Neural progenitor cell (in vitro differentiated cells): Measurements from ENCODE around the gene SLC22A23. TPM values are rescaled to one million over a fixed set of nuclear protein-coding genes. Genes with fewer than 3 reads are reported as not detected.

Experiments
- DNase-seq: peaks from one replicate; pipeline ENCODE4 v3.0.0-alpha.2; 2016; ENCODE audit warnings: low spot score
- H2AFZ ChIP-seq: fragments of 200-600 bp; sonication (generic); replicated peaks from 2 replicates; pipeline ENCODE4 v1.6.1; 2016; ENCODE audit warnings: antibody characterized with exemption
- H3F3A ChIP-seq: fragments of 200-600 bp; sonication (generic); 2 replicates; pipeline ENCODE4 v1.6.1; 2016; ENCODE audit warnings: antibody characterized with exemption, low read depth
- H3K27ac ChIP-seq: fragments of 200-600 bp; sonication (generic); 2 replicates; pipeline ENCODE4 v1.5.1; 2016; ENCODE audit warnings: mild to moderate bottlenecking
- H3K27me3 ChIP-seq: fragments of 200-600 bp; sonication (generic); 2 replicates; pipeline ENCODE4 v1.6.1; 2016; ENCODE audit warnings: mild to moderate bottlenecking, moderate library complexity
- H3K36me3 ChIP-seq: fragments of 200-600 bp; sonication (generic); 2 replicates; pipeline ENCODE4 v1.5.1; 2016
- H3K4me1 ChIP-seq: fragments of 200-600 bp; sonication (generic); 2 replicates; pipeline ENCODE4 v1.6.1; 2016; ENCODE audit warnings: mixed run types
- H3K4me2 ChIP-seq: fragments of 200-600 bp; sonication (generic); 2 replicates; pipeline ENCODE4 v1.6.1; 2016
- H3K4me3 ChIP-seq: fragments of 200-600 bp; sonication (generic); 2 replicates; pipeline ENCODE4 v1.5.1; 2016
- H3K79me2 ChIP-seq: fragments of 200-600 bp; sonication (generic); 2 replicates; pipeline ENCODE4 v1.6.1; 2016; ENCODE audit warnings: low read depth
- H3K9ac ChIP-seq: fragments of 200-600 bp; sonication (generic); 2 replicates; pipeline ENCODE4 v1.6.1; 2016
- H3K9me3 ChIP-seq: fragments of 200-600 bp; sonication (generic); 2 replicates; pipeline ENCODE4 v1.5.1; 2016; ENCODE audit warnings: low read depth
- H4K20me1 ChIP-seq: fragments of 200-600 bp; sonication (generic); 2 replicates; pipeline ENCODE4 v1.6.1; 2016; ENCODE audit warnings: low read depth
- H3K27ac Mint-ChIP-seq: 3 replicates; pipeline ENCODE4 v1.8.0; 2021; ENCODE audit warnings: mixed read lengths
- H3K27me3 Mint-ChIP-seq: 2 replicates; pipeline ENCODE4 v1.8.0; 2022; ENCODE audit warnings: low read depth, mild to moderate bottlenecking, inconsistent platforms, moderate library complexity, mixed read lengths; ENCODE audit not compliant: insufficient read depth
- H3K36me3 Mint-ChIP-seq: 3 replicates; pipeline ENCODE4 v1.8.0; 2021; ENCODE audit warnings: mixed read lengths
- H3K4me1 Mint-ChIP-seq: 3 replicates; pipeline ENCODE4 v1.8.0; 2021; ENCODE audit warnings: mixed read lengths
- H3K4me3 Mint-ChIP-seq: 3 replicates; pipeline ENCODE4 v1.8.0; 2021; ENCODE audit warnings: mild to moderate bottlenecking, moderate library complexity, mixed read lengths
- H3K9me3 Mint-ChIP-seq: 3 replicates; pipeline ENCODE4 v1.8.0; 2020; ENCODE audit warnings: mixed read lengths
- CTCF ChIP-seq: fragments of 200-600 bp; sonication (generic); IDR thresholded peaks from 2 replicates; pipeline ENCODE4 v1.5.1; 2017; ENCODE audit warnings: antibody characterized with exemption, mild to moderate bottlenecking
- EZH2 ChIP-seq: fragments of 200-600 bp; sonication (generic); IDR thresholded peaks from 2 replicates; pipeline ENCODE4 v1.6.1; 2017; ENCODE audit warnings: antibody characterized with exemption, mild to moderate bottlenecking, moderate library complexity
- EZH2phosphoT487 ChIP-seq: fragments of 200-600 bp; sonication (generic); IDR thresholded peaks from 2 replicates; pipeline ENCODE4 v1.6.1; 2017; ENCODE audit warnings: antibody characterized with exemption
- total RNA-seq: library from RNA; depleted of rRNA; stranded (reverse); fragments of >200 nt; gene quantifications from 2 replicates; pipeline ENCODE4 v1.2.3, GENCODE V29; 2015; ENCODE audit warnings: low replicate concordance

The SLC22A23 gene
- total RNA-seq, 1 donor from 2014 or later = 0.99 TPM

- Histone ChIP-seq H3K4me3 (no peak overlapping the region), H3K9ac (no peak overlapping the region), H4K20me1 (no peaks in the 10 kb centered on the region), H3K4me2 (peak overlapping the region; percentile 69), H3K36me3 (no peaks in the 10 kb centered on the region), H3K79me2 (no peaks in the 10 kb centered on the region), H3F3A (no peaks in the 10 kb centered on the region), H3K27me3 (no peaks in the 10 kb centered on the region), H3K27ac (no peak overlapping the region), H3K4me1 (peaks cover 13% of the 10 kb centered on the region), H3K9me3 (no peaks in the 10 kb centered on the region), H2AFZ (no peak overlapping the region)
- peaks cover 7% of the 10 kb centered on the region for H3K27me3 Mint-ChIP-seq
- TF ChIP-seq EZH2 (no peak), EZH2phosphoT487 (no peak), CTCF (no peak)
- DNase-seq = peak; percentile 29
- peak overlapping the region; percentile 16 for H3K4me3 Mint-ChIP-seq
- H3K4me1 Mint-ChIP-seq = peaks cover 43% of the 10 kb centered on the region
- peaks cover 11% of the 10 kb centered on the region for H3K9me3 Mint-ChIP-seq
- H3K27ac Mint-ChIP-seq = peak overlapping the region; percentile 78
- peaks cover 42% of the 10 kb centered on the region for H3K36me3 Mint-ChIP-seq
These were observed 12.4 kb downstream of the SLC22A23 start for GRCh38 chr6:3444276-3445088.

- H3K27me3 ChIP-seq = no peaks in the 10 kb centered on the region
- Mint-ChIP-seq H3K9me3 (peaks cover 4% of the 10 kb centered on the region), H3K27me3 (peaks cover 7% of the 10 kb centered on the region), H3K4me1 (peaks cover 43% of the 10 kb centered on the region), H3K36me3 (peaks cover 35% of the 10 kb centered on the region), H3K27ac (no peak overlapping the region), H3K4me3 (no peak overlapping the region)
- H3K27ac ChIP-seq = no peak overlapping the region
- H3K36me3 ChIP-seq = no peaks in the 10 kb centered on the region
- no peaks in the 10 kb centered on the region for H4K20me1 ChIP-seq
- H3K9ac ChIP-seq = no peak overlapping the region
- peaks cover 16% of the 10 kb centered on the region for H3K4me1 ChIP-seq
- no peaks in the 10 kb centered on the region for H3F3A ChIP-seq
- H3K4me3 ChIP-seq = no peak overlapping the region
- TF ChIP-seq EZH2phosphoT487 (no peak), CTCF (no peak), EZH2 (no peak)
- no peak for DNase-seq
- H3K9me3 ChIP-seq = no peaks in the 10 kb centered on the region
- no peaks in the 10 kb centered on the region for H3K79me2 ChIP-seq
- no peak overlapping the region for H3K4me2 ChIP-seq
- H2AFZ ChIP-seq = no peak overlapping the region
These were observed 13.7 kb downstream of the SLC22A23 start for GRCh38 chr6:3443221-3443515.

- no peak for DNase-seq
- TF ChIP-seq EZH2 (no peak), EZH2phosphoT487 (no peak), CTCF (no peak)
- Histone ChIP-seq H3K27ac (no peak overlapping the region), H3K36me3 (no peaks in the 10 kb centered on the region), H3K27me3 (no peaks in the 10 kb centered on the region), H2AFZ (no peak overlapping the region), H3K79me2 (no peaks in the 10 kb centered on the region), H3K4me3 (no peak overlapping the region), H3K4me2 (no peak overlapping the region), H3F3A (no peaks in the 10 kb centered on the region), H3K9me3 (no peaks in the 10 kb centered on the region), H4K20me1 (no peaks in the 10 kb centered on the region), H3K4me1 (peaks cover 18% of the 10 kb centered on the region), H3K9ac (no peak overlapping the region)
- H3K9me3 Mint-ChIP-seq = peaks cover 6% of the 10 kb centered on the region
- H3K4me1 Mint-ChIP-seq = peaks cover 43% of the 10 kb centered on the region
- H3K4me3 Mint-ChIP-seq = no peak overlapping the region
- peak overlapping the region; percentile 7 for H3K27ac Mint-ChIP-seq
- peaks cover 7% of the 10 kb centered on the region for H3K27me3 Mint-ChIP-seq
- peaks cover 36% of the 10 kb centered on the region for H3K36me3 Mint-ChIP-seq
These were observed 14.2 kb downstream of the SLC22A23 start for GRCh38 chr6:3442431-3443220.
